ENCODE measurements around the gene MITF. TPM values are rescaled to one million over a fixed set of nuclear protein-coding genes. Genes with fewer than 3 reads are reported as not detected.

The MITF gene
- total and polyA plus RNA-seq, 4 donors, result 0.91 to 2.9 (median 2.3) TPM

DNA sequence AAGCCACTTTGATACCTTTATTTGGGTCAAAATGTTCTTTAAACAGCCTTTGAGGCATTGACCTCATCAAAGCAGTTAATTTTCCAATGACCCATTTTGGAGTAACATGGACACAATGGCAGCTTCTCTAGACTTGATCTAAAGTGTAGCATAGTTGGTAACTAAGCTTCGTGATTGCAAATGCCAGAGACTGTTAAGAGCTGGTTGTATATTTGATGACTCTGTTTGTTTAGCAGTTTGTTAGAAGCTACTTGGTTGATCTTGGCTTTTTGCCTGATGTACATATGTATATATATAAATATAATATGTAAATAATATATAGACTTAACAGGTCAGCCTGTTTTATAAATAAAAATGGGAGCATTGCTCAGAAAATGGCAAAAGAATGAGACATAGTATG is 68.4 kb downstream of the MITF start:
- TF ChIP-seq FOXA2 (IDR thresholded peaks at IDR 0.05), result no peak
- TF ChIP-seq, protein P1, sequence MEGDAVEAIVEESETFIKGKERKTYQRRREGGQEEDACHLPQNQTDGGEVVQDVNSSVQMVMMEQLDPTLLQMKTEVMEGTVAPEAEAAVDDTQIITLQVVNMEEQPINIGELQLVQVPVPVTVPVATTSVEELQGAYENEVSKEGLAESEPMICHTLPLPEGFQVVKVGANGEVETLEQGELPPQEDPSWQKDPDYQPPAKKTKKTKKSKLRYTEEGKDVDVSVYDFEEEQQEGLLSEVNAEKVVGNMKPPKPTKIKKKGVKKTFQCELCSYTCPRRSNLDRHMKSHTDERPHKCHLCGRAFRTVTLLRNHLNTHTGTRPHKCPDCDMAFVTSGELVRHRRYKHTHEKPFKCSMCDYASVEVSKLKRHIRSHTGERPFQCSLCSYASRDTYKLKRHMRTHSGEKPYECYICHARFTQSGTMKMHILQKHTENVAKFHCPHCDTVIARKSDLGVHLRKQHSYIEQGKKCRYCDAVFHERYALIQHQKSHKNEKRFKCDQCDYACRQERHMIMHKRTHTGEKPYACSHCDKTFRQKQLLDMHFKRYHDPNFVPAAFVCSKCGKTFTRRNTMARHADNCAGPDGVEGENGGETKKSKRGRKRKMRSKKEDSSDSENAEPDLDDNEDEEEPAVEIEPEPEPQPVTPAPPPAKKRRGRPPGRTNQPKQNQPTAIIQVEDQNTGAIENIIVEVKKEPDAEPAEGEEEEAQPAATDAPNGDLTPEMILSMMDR (IDR thresholded peaks at IDR 0.05; ENCODE audit: low read depth, low read length, missing input control), result no peak
- no peak for TF ChIP-seq FOXA1 (IDR thresholded peaks at IDR 0.05)
- TF ChIP-seq JUND (IDR thresholded peaks at IDR 0.05), result no peak
- no peak for TF ChIP-seq SP1 (IDR thresholded peaks at IDR 0.05)
- no peak for TF ChIP-seq HNF4A (conservative IDR thresholded peaks at IDR 0.05)
- DNase-seq (ENCODE audit: low spot score), result no peak
- Histone ChIP-seq H3K36me3 (ENCODE audit: control insufficient read depth in 4 of 4, insufficient read depth in 3 of 4, low read depth in 1 of 4, low read length in 3 of 4) (no peaks in the 10 kb centered on the region), H3K27ac (ENCODE audit: low read depth in 1 of 2, low read length in 2 of 2) (no peak overlapping the region), H3K9me3 (ENCODE audit: control insufficient read depth in 4 of 4, low read length in 3 of 4) (no peaks in the 10 kb centered on the region), H3K9ac (ENCODE audit: low read depth in 1 of 2, low read length in 2 of 2) (no peak overlapping the region), H3K4me3 (ENCODE audit: low read depth in 1 of 3, low read length in 3 of 3) (no peak overlapping the region), H3K27me3 (ENCODE audit: control insufficient read depth in 4 of 4, insufficient read depth in 4 of 4, low read length in 3 of 4) (no peaks in the 10 kb centered on the region), H3K4me1 (ENCODE audit: control insufficient read depth in 4 of 4, insufficient read depth in 4 of 4, low read length in 3 of 4) (no peaks in the 10 kb centered on the region)
- WGBS, result 85% methylated on average over 1 of the region's 1 CpG

DNA sequence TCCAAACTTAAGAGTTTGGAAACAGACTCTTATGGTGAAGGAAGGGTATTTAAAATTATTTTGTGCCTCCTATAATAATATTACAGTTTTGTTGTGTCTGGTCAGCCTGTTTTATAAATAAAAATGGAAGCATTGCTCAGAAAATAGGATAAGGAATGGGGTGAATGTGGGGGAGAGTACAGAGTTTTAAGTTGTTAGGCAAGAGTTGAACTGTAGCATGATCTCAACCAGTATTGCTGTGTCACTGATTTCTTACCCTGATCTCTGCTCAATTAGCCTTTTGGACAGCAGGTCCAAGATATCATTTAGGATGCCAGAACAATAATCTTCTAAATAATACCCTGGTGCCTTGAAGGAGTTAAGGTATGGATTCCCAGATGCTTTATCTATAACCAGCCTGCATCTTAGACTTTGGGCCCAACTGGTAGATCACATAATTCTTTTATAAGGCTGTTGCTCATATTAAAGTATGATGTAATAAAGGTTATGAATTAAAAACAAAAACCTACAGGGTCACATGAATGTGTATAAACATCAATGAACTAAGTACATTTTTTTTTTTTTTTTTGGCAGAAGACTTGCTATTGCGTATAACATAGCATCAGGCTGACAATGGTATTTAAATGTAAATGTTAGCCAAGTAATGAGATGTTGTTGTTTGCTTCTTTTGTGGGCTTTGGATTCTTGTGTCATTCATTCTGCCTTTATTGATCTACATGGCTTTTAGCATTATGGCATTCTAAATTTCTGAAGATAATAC is 70.0 kb downstream of the MITF start:
- WGBS, result 95% methylated on average over 1 of the region's 1 CpG
- H3K27ac ChIP-seq (ENCODE audit: low read depth in 1 of 2, low read length in 2 of 2), result no peak overlapping the region

GRCh38 chr3:69811452-69812401 is 72.5 kb downstream of the MITF start:
- Histone ChIP-seq H3K27me3 (ENCODE audit: control insufficient read depth in 4 of 4, insufficient read depth in 4 of 4, low read length in 3 of 4) (no peaks in the 10 kb centered on the region), H3K36me3 (ENCODE audit: control insufficient read depth in 4 of 4, insufficient read depth in 3 of 4, low read depth in 1 of 4, low read length in 3 of 4) (no peaks in the 10 kb centered on the region), H3K9me3 (ENCODE audit: control insufficient read depth in 4 of 4, low read length in 3 of 4) (no peaks in the 10 kb centered on the region), H3K9ac (ENCODE audit: low read depth in 1 of 2, low read length in 2 of 2) (no peak overlapping the region), H3K4me1 (ENCODE audit: control insufficient read depth in 4 of 4, insufficient read depth in 4 of 4, low read length in 3 of 4) (no peaks in the 10 kb centered on the region), H3K4me3 (ENCODE audit: low read depth in 1 of 3, low read length in 3 of 3) (no peak overlapping the region), H3K27ac (ENCODE audit: low read depth in 1 of 2, low read length in 2 of 2) (no peak overlapping the region)
- TF ChIP-seq REST (IDR thresholded peaks at IDR 0.05), result no peak
- no peak for TF ChIP-seq HNF4A (conservative IDR thresholded peaks at IDR 0.05)
- TF ChIP-seq TAF1 (conservative IDR thresholded peaks at IDR 0.05), result no peak
- no peak for TF ChIP-seq RAD21 (IDR thresholded peaks at IDR 0.05)
- no peak for TF ChIP-seq SP1 (IDR thresholded peaks at IDR 0.05)
- 70% methylated on average over 4 of the region's 4 CpGs for WGBS
- no peak for DNase-seq (ENCODE audit: low spot score)

More for the DNA sequence above, 70.0 kb downstream of the MITF start:
- no peak for DNase-seq (ENCODE audit: low spot score)
- no peak overlapping the region for H3K9ac ChIP-seq (ENCODE audit: low read depth in 1 of 2, low read length in 2 of 2)
- H3K9me3 ChIP-seq (ENCODE audit: control insufficient read depth in 4 of 4, low read length in 3 of 4), result no peaks in the 10 kb centered on the region
- TF ChIP-seq, protein P2, sequence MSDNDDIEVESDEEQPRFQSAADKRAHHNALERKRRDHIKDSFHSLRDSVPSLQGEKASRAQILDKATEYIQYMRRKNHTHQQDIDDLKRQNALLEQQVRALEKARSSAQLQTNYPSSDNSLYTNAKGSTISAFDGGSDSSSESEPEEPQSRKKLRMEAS (IDR thresholded peaks at IDR 0.05), result no peak
- no peak for TF ChIP-seq HNF4A (conservative IDR thresholded peaks at IDR 0.05)
- TF ChIP-seq, protein P3, sequence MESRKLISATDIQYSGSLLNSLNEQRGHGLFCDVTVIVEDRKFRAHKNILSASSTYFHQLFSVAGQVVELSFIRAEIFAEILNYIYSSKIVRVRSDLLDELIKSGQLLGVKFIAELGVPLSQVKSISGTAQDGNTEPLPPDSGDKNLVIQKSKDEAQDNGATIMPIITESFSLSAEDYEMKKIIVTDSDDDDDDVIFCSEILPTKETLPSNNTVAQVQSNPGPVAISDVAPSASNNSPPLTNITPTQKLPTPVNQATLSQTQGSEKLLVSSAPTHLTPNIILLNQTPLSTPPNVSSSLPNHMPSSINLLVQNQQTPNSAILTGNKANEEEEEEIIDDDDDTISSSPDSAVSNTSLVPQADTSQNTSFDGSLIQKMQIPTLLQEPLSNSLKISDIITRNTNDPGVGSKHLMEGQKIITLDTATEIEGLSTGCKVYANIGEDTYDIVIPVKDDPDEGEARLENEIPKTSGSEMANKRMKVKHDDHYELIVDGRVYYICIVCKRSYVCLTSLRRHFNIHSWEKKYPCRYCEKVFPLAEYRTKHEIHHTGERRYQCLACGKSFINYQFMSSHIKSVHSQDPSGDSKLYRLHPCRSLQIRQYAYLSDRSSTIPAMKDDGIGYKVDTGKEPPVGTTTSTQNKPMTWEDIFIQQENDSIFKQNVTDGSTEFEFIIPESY (IDR thresholded peaks at IDR 0.05), result no peak
- no peaks in the 10 kb centered on the region for H3K27me3 ChIP-seq (ENCODE audit: control insufficient read depth in 4 of 4, insufficient read depth in 4 of 4, low read length in 3 of 4)
- H3K4me3 ChIP-seq (ENCODE audit: low read depth in 1 of 3, low read length in 3 of 3), result no peak overlapping the region
- no peaks in the 10 kb centered on the region for H3K36me3 ChIP-seq (ENCODE audit: control insufficient read depth in 4 of 4, insufficient read depth in 3 of 4, low read depth in 1 of 4, low read length in 3 of 4)
- no peaks in the 10 kb centered on the region for H3K4me1 ChIP-seq (ENCODE audit: control insufficient read depth in 4 of 4, insufficient read depth in 4 of 4, low read length in 3 of 4)
